HG02759 (cell line): Measurements from ENCODE around the gene DHX32.

Experiments used
- ATAC-seq: cut with Tn5 transposase; IDR thresholded peaks from one replicate; pipeline ENCODE4 v1.9.1; 2021; ENCODE audit warnings: mild to moderate bottlenecking, moderate library complexity; ENCODE audit not compliant: unreplicated experiment

Gene DHX32

GRCh38 chr10:125816548-125816947, 64.5 kb downstream of the DHX32 start:
- ATAC-seq = no peak

- ATAC-seq = no peak
These were observed 65.3 kb downstream of the DHX32 start for GRCh38 chr10:125815764-125816163.

GRCh38 chr10:125812128-125812750, 68.9 kb downstream of the DHX32 start:
- no peak for ATAC-seq

- ATAC-seq = no peak
These were observed 69.8 kb downstream of the DHX32 start for GRCh38 chr10:125811251-125811650.

- ATAC-seq = no peak
These were observed 73.0 kb downstream of the DHX32 start for GRCh38 chr10:125808047-125808446.

- no peak for ATAC-seq
These were observed 78.4 kb downstream of the DHX32 start for GRCh38 chr10:125802739-125803138.

GRCh38 chr10:125802131-125802530, 79.0 kb downstream of the DHX32 start:
- no peak for ATAC-seq

GRCh38 chr10:125801574-125801973, 79.5 kb downstream of the DHX32 start:
- ATAC-seq = no peak

GRCh38 chr10:125799451-125800182, 81.5 kb downstream of the DHX32 start:
- ATAC-seq = no peak

- ATAC-seq = no peak
These were observed 83.0 kb downstream of the DHX32 start for GRCh38 chr10:125797994-125798662.

GRCh38 chr10:125797424-125797823, 83.7 kb downstream of the DHX32 start:
- ATAC-seq = no peak

- no peak for ATAC-seq
These were observed 85.4 kb downstream of the DHX32 start for GRCh38 chr10:125795637-125796190.

- no peak for ATAC-seq
These were observed 86.0 kb downstream of the DHX32 start for GRCh38 chr10:125795128-125795527.

GRCh38 chr10:125792342-125793300, 88.5 kb downstream of the DHX32 start:
- no peak for ATAC-seq

GRCh38 chr10:125788156-125789034, 92.7 kb downstream of the DHX32 start:
- ATAC-seq = no peak
